ENCODE results near the gene TARDBP.
"Not testable (repeated sequence)": the region's sequence is repeated elsewhere in the genome, so short reads cannot be mapped to it uniquely, and the experiment has no call there.

TARDBP gene

GRCh38 chr1:11042065-11042464 lies 29.6 kb downstream of the TARDBP start:
- no peak for DNase-seq (ENCODE audit: low read depth in 2 of 2, low spot score in 1 of 2)

- DNase-seq (ENCODE audit: low read depth in 2 of 2, low spot score in 1 of 2): no peak
Measured at GRCh38 chr1:11042995-11043874, 30.8 kb downstream of the TARDBP start.

GRCh38 chr1:11044086-11044848 lies 31.8 kb downstream of the TARDBP start:
- no peak for DNase-seq (ENCODE audit: low read depth in 2 of 2, low spot score in 1 of 2)

GRCh38 chr1:11044849-11045427 lies 32.5 kb downstream of the TARDBP start:
- DNase-seq (ENCODE audit: low read depth in 2 of 2, low spot score in 1 of 2): no peak

GRCh38 chr1:11045428-11046269 lies 33.2 kb downstream of the TARDBP start:
- no peak for DNase-seq (ENCODE audit: low read depth in 2 of 2, low spot score in 1 of 2)

GRCh38 chr1:11046270-11046566 lies 33.8 kb downstream of the TARDBP start:
- no peak for DNase-seq (ENCODE audit: low read depth in 2 of 2, low spot score in 1 of 2)

GRCh38 chr1:11046625-11047365 lies 34.3 kb downstream of the TARDBP start, which contains the start of gene MASP2:
Gene MASP2 (minus strand): TSS chr1:11047239. CDS start chr1:11047207, 32 bp downstream.
- no peak for DNase-seq (ENCODE audit: low read depth in 2 of 2, low spot score in 1 of 2)

- DNase-seq (ENCODE audit: low read depth in 2 of 2, low spot score in 1 of 2): not testable (repeated sequence)
Measured at GRCh38 chr1:11051121-11051520, 38.7 kb downstream of the TARDBP start.

GRCh38 chr1:11051781-11052511 lies 39.5 kb downstream of the TARDBP start:
- DNase-seq (ENCODE audit: low read depth in 2 of 2, low spot score in 1 of 2): no peak

- DNase-seq (ENCODE audit: low read depth in 2 of 2, low spot score in 1 of 2): no peak
Measured at GRCh38 chr1:11052839-11053757, 40.6 kb downstream of the TARDBP start.

- DNase-seq (ENCODE audit: low read depth in 2 of 2, low spot score in 1 of 2): no peak
Measured at GRCh38 chr1:11053758-11054137, 41.3 kb downstream of the TARDBP start.

- DNase-seq (ENCODE audit: low read depth in 2 of 2, low spot score in 1 of 2): no peak
Measured at GRCh38 chr1:11054181-11054580, 41.7 kb downstream of the TARDBP start.

GRCh38 chr1:11054666-11055065 lies 42.2 kb downstream of the TARDBP start:
- no peak for DNase-seq (ENCODE audit: low read depth in 2 of 2, low spot score in 1 of 2)

- DNase-seq (ENCODE audit: low read depth in 2 of 2, low spot score in 1 of 2): no peak
Measured at GRCh38 chr1:11055676-11056075, 43.2 kb downstream of the TARDBP start.

- DNase-seq (ENCODE audit: low read depth in 2 of 2, low spot score in 1 of 2): no peak
Measured at GRCh38 chr1:11056504-11056903, 44.0 kb downstream of the TARDBP start.

- no peak for DNase-seq (ENCODE audit: low read depth in 2 of 2, low spot score in 1 of 2)
Measured at GRCh38 chr1:11057477-11057876, 45.0 kb downstream of the TARDBP start.

- no peak for DNase-seq (ENCODE audit: low read depth in 2 of 2, low spot score in 1 of 2)
Measured at GRCh38 chr1:11058026-11058425, 45.6 kb downstream of the TARDBP start.

- no peak for DNase-seq (ENCODE audit: low read depth in 2 of 2, low spot score in 1 of 2)
Measured at GRCh38 chr1:11058595-11059154, 46.2 kb downstream of the TARDBP start.
